Panc1 (cell line): Measurements from ENCODE around the gene ZNF566.

Source experiments
- CTCF ChIP-seq: fragments of 450-650 bp; IDR thresholded peaks from 2 replicates; pipeline ENCODE4 v1.5.1; 2017; ENCODE audit warnings: mild to moderate bottlenecking
- TCF7L2 ChIP-seq: IDR thresholded peaks from 2 replicates; pipeline ENCODE4 v1.6.1; 2011; ENCODE audit warnings: mild to moderate bottlenecking, low read depth, low read length, inconsistent platforms

GRCh38 chr19:36436531-36436930, 52.8 kb downstream of the ZNF566 start:
- TF ChIP-seq TCF7L2: no peak
- TF ChIP-seq CTCF: no peak
